ENCODE results near the gene OSM. TPM values are rescaled to one million over a fixed set of nuclear protein-coding genes. Genes with fewer than 3 reads are reported as not detected.

OSM gene
- total and polyA plus RNA-seq, 2 donors (not counting 3 experiments of a cell fraction or from before 2014, with no cell fraction given) = not detected

GRCh38 chr22:30305906-30306626 lies 39.4 kb upstream of the OSM start:
- CTCF ChIA-PET = interaction anchor here (1.0 to 6.2 kb wide), 3 partner anchors 18 to 81 kb away, joined by 3 to 39 read pairs (median 16); partner anchors contain the start of genes CASTOR1, RNF215 and TBC1D10A
- Histone ChIP-seq H3K9me3 (replicated peaks; ENCODE audit: control insufficient read depth, insufficient read depth, low read length) (no peaks in the 10 kb centered on the region), H4K20me1 (replicated peaks; ENCODE audit: control insufficient read depth, extremely low read depth, insufficient read depth, low read length) (no peaks in the 10 kb centered on the region), H3K9me1 (replicated peaks; ENCODE audit: control insufficient read depth, extremely low read depth, insufficient read depth, low read length) (no peaks in the 10 kb centered on the region), H3K36me3 (ENCODE audit: control insufficient read depth in 2 of 2, extremely low read depth in 1 of 2, insufficient read depth in 2 of 2, low read length in 2 of 2) (no peaks in the 10 kb centered on the region), H3K27ac (ENCODE audit: insufficient read depth, low read depth, low read length) (peak overlapping the region; percentile 41), H3K4me3 (replicated peaks in 1 of 3; ENCODE audit: insufficient read depth in 1 of 3, low read depth in 1 of 3, low read length in 3 of 3) (no peak overlapping the region), H3K9ac (replicated peaks; ENCODE audit: extremely low read depth, insufficient read depth, low read length) (no peak overlapping the region), H3K27me3 (ENCODE audit: control insufficient read depth in 2 of 2, insufficient read depth in 2 of 2, low read length in 2 of 2) (no peaks in the 10 kb centered on the region), H3K79me2 (ENCODE audit: control insufficient read depth, insufficient read depth, low read length) (no peaks in the 10 kb centered on the region), H3K4me1 (ENCODE audit: control insufficient read depth, extremely low read depth, insufficient read depth, low read length) (peaks cover 36% of the 10 kb centered on the region), H3K4me2 (ENCODE audit: insufficient read depth, low read length) (peak overlapping the region; percentile 36), H2AFZ (ENCODE audit: low read depth, low read length) (peak overlapping the region; percentile 71)
- DNase-seq (ENCODE audit: low read depth, low spot score) = no peak
- FAIRE-seq = no peak
- dilution Hi-C loops (cut with MboI; ENCODE audit: extremely low pct_ligation_motif_present, low sequenced_read_pairs) = no loop called here
- no peak for TF ChIP-seq CTCF (IDR thresholded peaks at IDR 0.05; ENCODE audit: extremely low read depth in 1 of 2, insufficient read depth in 1 of 2, low read depth in 1 of 2, low read length in 2 of 2)
- TF ChIP-seq JUN (IDR thresholded peaks at IDR 0.05; ENCODE audit: borderline replicate concordance, insufficient read depth, insufficient read length, low read depth) = no peak
- no peak for TF ChIP-seq MAX (IDR thresholded peaks at IDR 0.05; ENCODE audit: insufficient read depth, insufficient read length)
- TF ChIP-seq GATA2 (IDR thresholded peaks at IDR 0.05; ENCODE audit: insufficient read depth, insufficient read length, low read depth, low read length) = peak; percentile 70
- no peak for TF ChIP-seq POLR2A (IDR thresholded peaks at IDR 0.05; ENCODE audit: low read depth, low read length)
- TF ChIP-seq POLR2AphosphoS5 (IDR thresholded peaks at IDR 0.05; ENCODE audit: insufficient read depth, low read depth, low read length) = no peak
- no peak for TF ChIP-seq EZH2 (IDR thresholded peaks at IDR 0.05; ENCODE audit: borderline replicate concordance, low read depth, low read length, severe bottlenecking)
- TF ChIP-seq MYC (IDR thresholded peaks at IDR 0.05; ENCODE audit: low read depth, low read length) = no peak
- no TSS peak for BruUV-seq (replicated peaks)
- intact Hi-C loops (cut with micrococcal nuclease) = loop anchor here (1.0 kb wide), 1 partner anchor 15 kb away; no protein-coding TSS in a partner anchor
- POLR2A ChIA-PET = no interaction called here

All from endothelial cell of umbilical vein (primary cell).